H1 (cell line): ENCODE data around the gene RAD51D. TPM values are rescaled to one million over a fixed set of nuclear protein-coding genes. Genes with fewer than 3 reads are reported as not detected.

Experiments used
- CTCF ChIA-PET: fragments of 300-600 bp; sonication (Branson Sonifier 250); formaldehyde crosslinking; loops from one replicate; lab custom pipeline; 2021; ENCODE audit not compliant: partially characterized antibody; lab: Charles Lee
- POLR2A ChIA-PET: fragments of 300-600 bp; sonication (Branson Sonifier 250); formaldehyde crosslinking; loops from one replicate; lab custom pipeline; 2021; ENCODE audit warnings: inconsistent platforms; ENCODE audit not compliant: partially characterized antibody; lab: Charles Lee
- DNase-seq, 2 experiments: peaks; one replicate each; pipeline versions ENCODE4 v3.0.0 to v3.0.0-alpha.2; 2010 to 2022; ENCODE audit warnings: low spot score in 2 of 2, low read depth in 1 of 2, mixed read lengths in 1 of 2
- FAIRE-seq: peaks from 2 replicates; lab custom pipeline; 2011; peaks lifted over from hg19 to GRCh38; lab: Jason Lieb, UNC
- H2AFZ ChIP-seq: 2 replicates; pipeline ENCODE4 v1.8.1; 2012; ENCODE audit warnings: low read length, inconsistent platforms
- H2AK5ac ChIP-seq: 2 replicates; pipeline ENCODE4 v1.6.1; 2013; ENCODE audit warnings: low read depth, low read length
- H2BK120ac ChIP-seq: replicated peaks from 2 replicates; pipeline ENCODE3; 2013; ENCODE audit warnings: low read depth, low read length, inconsistent platforms
- H2BK12ac ChIP-seq: 2 replicates; pipeline ENCODE4 v1.6.1; 2013; ENCODE audit warnings: low read depth, low read length
- H2BK15ac ChIP-seq: 2 replicates; pipeline ENCODE4 v1.6.1; 2013; ENCODE audit warnings: low read length
- H2BK20ac ChIP-seq: 2 replicates; pipeline ENCODE4 v1.6.1; 2013; ENCODE audit warnings: low read length
- H2BK5ac ChIP-seq: 2 replicates; pipeline ENCODE4 v1.6.1; 2013; ENCODE audit warnings: low read depth, low read length
- H3K14ac ChIP-seq: 2 replicates; pipeline ENCODE4 v1.6.1; 2013; ENCODE audit warnings: inconsistent platforms; ENCODE audit not compliant: insufficient read length
- H3K18ac ChIP-seq: 2 replicates; pipeline ENCODE4 v1.6.1; 2013; ENCODE audit warnings: low read length; ENCODE audit errors: extremely low read depth
- H3K23ac ChIP-seq: 2 replicates; pipeline ENCODE4 v1.6.1; 2013; ENCODE audit warnings: inconsistent platforms; ENCODE audit not compliant: insufficient read length
- H3K23me2 ChIP-seq: 2 replicates; pipeline ENCODE4 v1.6.1; 2013; ENCODE audit warnings: low read depth, low read length
- H3K27ac ChIP-seq: 2 replicates; pipeline ENCODE4 v1.6.1; 2011; ENCODE audit warnings: low read depth, low read length, inconsistent platforms
- H3K27me3 ChIP-seq, 4 experiments: replicated peaks in 1 of 4; 1 replicate in 1 of 4; 2 replicates in 3 of 4; pipeline versions ENCODE4 v1.6.1 to v1.8.1; 2011 to 2013; ENCODE audit warnings: low read length in 3 of 4, mild to moderate bottlenecking in 3 of 4, inconsistent platforms in 2 of 4, mixed read lengths in 2 of 4, moderate library complexity in 1 of 4; ENCODE audit not compliant: control insufficient read depth in 3 of 4, insufficient read depth in 3 of 4; ENCODE audit errors: extremely low read depth in 1 of 4
- H3K36me3 ChIP-seq, 4 experiments: 2 replicates each; pipeline versions ENCODE4 v1.6.1 to v1.8.1; 2011 to 2013; ENCODE audit warnings: mild to moderate bottlenecking in 4 of 4, low read length in 3 of 4, moderate library complexity in 2 of 4, control low read depth in 1 of 4, inconsistent platforms in 1 of 4; ENCODE audit not compliant: insufficient read depth in 4 of 4, control insufficient read depth in 2 of 4
- H3K4ac ChIP-seq: replicated peaks from 2 replicates; pipeline ENCODE3; 2013; ENCODE audit warnings: low read length, low read depth, mixed read lengths, inconsistent platforms; ENCODE audit not compliant: insufficient read length
- H3K4me1 ChIP-seq, 4 experiments: replicated peaks in 1 of 4; 1 replicate in 1 of 4; 2 replicates in 3 of 4; pipeline versions ENCODE4 v1.6.1 to v1.8.1; 2011 to 2013; ENCODE audit warnings: low read length in 3 of 4, inconsistent platforms in 2 of 4, mixed read lengths in 1 of 4; ENCODE audit not compliant: insufficient read depth in 4 of 4, control insufficient read depth in 3 of 4
- H3K4me2 ChIP-seq, 2 experiments: 2 replicates each; pipeline versions ENCODE4 v1.6.1 to v1.8.1; 2011 to 2013; ENCODE audit warnings: low read depth in 2 of 2, low read length in 2 of 2, control low read depth in 1 of 2, inconsistent platforms in 1 of 2, mild to moderate bottlenecking in 1 of 2; ENCODE audit not compliant: insufficient read depth in 1 of 2
- H3K4me3 ChIP-seq, 4 experiments: fragments of 200-600, 300-600 bp in 1 of 4; sonication (generic), shearing (Covaris generic), sonication (Bioruptor Twin) in 1 of 4; 2 replicates each; pipeline versions ENCODE4 v1.5.1 to v1.8.1; 2011 to 2016; ENCODE audit warnings: low read length in 4 of 4, low read depth in 3 of 4, control low read depth in 2 of 4, inconsistent platforms in 2 of 4, mild to moderate bottlenecking in 2 of 4, mixed read lengths in 1 of 4, moderate library complexity in 1 of 4; ENCODE audit not compliant: insufficient read depth in 2 of 4; ENCODE audit errors: extremely low read depth in 1 of 4
- H3K56ac ChIP-seq: replicated peaks from 2 replicates; pipeline ENCODE3; 2013; ENCODE audit warnings: low read depth, mild to moderate bottlenecking, mixed read lengths, low read length, inconsistent platforms; ENCODE audit not compliant: insufficient read length
- H3K79me1 ChIP-seq: 2 replicates; pipeline ENCODE4 v1.6.1; 2013; ENCODE audit warnings: low read depth, low read length, control low read depth
- H3K79me2 ChIP-seq, 2 experiments: 2 replicates each; pipeline versions ENCODE4 v1.6.1 to v1.8.1; 2012 to 2013; ENCODE audit warnings: low read length in 2 of 2, mild to moderate bottlenecking in 2 of 2, inconsistent platforms in 1 of 2; ENCODE audit not compliant: insufficient read depth in 2 of 2, control insufficient read depth in 1 of 2
- H3K9ac ChIP-seq, 4 experiments: replicated peaks in 1 of 4; 1 replicate in 1 of 4; 2 replicates in 3 of 4; pipeline versions ENCODE4 v1.6.1 to v1.8.1; 2011 to 2013; ENCODE audit warnings: low read depth in 3 of 4, low read length in 3 of 4, control low read depth in 2 of 4, mild to moderate bottlenecking in 2 of 4, moderate library complexity in 2 of 4, inconsistent platforms in 1 of 4; ENCODE audit errors: extremely low read depth in 1 of 4
- H3K9me3 ChIP-seq, 2 experiments: 2 replicates each; pipeline versions ENCODE4 v1.6.1 to v1.8.1; 2012 to 2013; ENCODE audit warnings: mild to moderate bottlenecking in 2 of 2, moderate library complexity in 2 of 2, control low read depth in 1 of 2, inconsistent platforms in 1 of 2, low read depth in 1 of 2, low read length in 1 of 2, mixed read lengths in 1 of 2; ENCODE audit not compliant: insufficient read depth in 2 of 2
- H4K20me1 ChIP-seq, 2 experiments: replicated peaks in 1 of 2; 2 replicates each; pipeline versions ENCODE3 to v1.8.1; 2011 to 2013; ENCODE audit warnings: inconsistent platforms in 2 of 2, low read length in 2 of 2, mild to moderate bottlenecking in 1 of 2; ENCODE audit not compliant: insufficient read depth in 2 of 2, control insufficient read depth in 1 of 2
- H4K5ac ChIP-seq: 2 replicates; pipeline ENCODE4 v1.6.1; 2013; ENCODE audit warnings: low read length, low read depth, mixed read lengths, inconsistent platforms; ENCODE audit not compliant: insufficient read length
- H4K8ac ChIP-seq: 2 replicates; pipeline ENCODE4 v1.8.0; 2013; ENCODE audit warnings: mild to moderate bottlenecking, moderate library complexity, low read length, inconsistent platforms; ENCODE audit not compliant: insufficient read depth; ENCODE audit errors: extremely low read depth
- H4K91ac ChIP-seq: replicated peaks from 2 replicates; pipeline ENCODE3; 2013; ENCODE audit warnings: low read length, mixed read lengths, inconsistent platforms; ENCODE audit not compliant: insufficient read length
- BCL11A ChIP-seq, 2 experiments: IDR thresholded peaks; one replicate each; pipeline ENCODE4 v1.6.1; 2011; ENCODE audit warnings: low read depth in 2 of 2, low read length in 2 of 2, mild to moderate bottlenecking in 2 of 2
- BRCA1 ChIP-seq: IDR thresholded peaks from 2 replicates; pipeline ENCODE4 v1.6.1; 2012; ENCODE audit warnings: low read depth, low read length, improper control_type of control experiment
- HDAC2 ChIP-seq, 2 experiments: fragments of 300-600 bp in 1 of 2; sonication (generic) in 1 of 2; IDR thresholded peaks; 2 replicates each; pipeline ENCODE4 v1.6.1; 2011 to 2012; ENCODE audit warnings: low read depth in 2 of 2, low read length in 2 of 2, mild to moderate bottlenecking in 2 of 2, moderate library complexity in 2 of 2, borderline replicate concordance in 1 of 2, inconsistent platforms in 1 of 2
- HDAC6 ChIP-seq: IDR thresholded peaks from one replicate; pipeline ENCODE4 v1.7.1; 2012; ENCODE audit warnings: low read depth, mild to moderate bottlenecking, inconsistent platforms, low read length, moderate library complexity
- MAFK ChIP-seq: IDR thresholded peaks from 2 replicates; pipeline ENCODE4 v1.6.1; 2012; ENCODE audit warnings: low read depth, mild to moderate bottlenecking, improper control_type of control experiment, low read length
- NANOG ChIP-seq: IDR thresholded peaks from 2 replicates; pipeline ENCODE4 v1.6.1; 2011; ENCODE audit warnings: low read length, low read depth, mild to moderate bottlenecking, inconsistent platforms; ENCODE audit not compliant: insufficient read depth, poor library complexity, severe bottlenecking
- POLR2A ChIP-seq, 2 experiments: IDR thresholded peaks; 1 replicate in 1 of 2; 2 replicates in 1 of 2; pipeline ENCODE4 v1.6.1; 2011; ENCODE audit warnings: low read depth in 2 of 2, low read length in 2 of 2, mild to moderate bottlenecking in 2 of 2; ENCODE audit errors: control extremely low read depth in 1 of 2
- RFX5 ChIP-seq: IDR thresholded peaks from 2 replicates; pipeline ENCODE4 v1.6.1; 2011; ENCODE audit warnings: low read depth, low read length, improper control_type of control experiment, borderline replicate concordance
- RXRA ChIP-seq: IDR thresholded peaks from 2 replicates; pipeline ENCODE4 v1.6.1; 2011; ENCODE audit warnings: low read depth, mild to moderate bottlenecking, low read length, moderate library complexity; ENCODE audit not compliant: insufficient read depth
- SIRT6 ChIP-seq: IDR thresholded peaks from one replicate; pipeline ENCODE4 v1.7.1; 2012; ENCODE audit warnings: low read length, inconsistent platforms
- TEAD4 ChIP-seq: IDR thresholded peaks from 2 replicates; pipeline ENCODE4 v1.6.1; 2012; ENCODE audit warnings: low read depth, low read length, inconsistent platforms, mixed read lengths
- YY1 ChIP-seq: IDR thresholded peaks from 2 replicates; pipeline ENCODE4 v1.6.1; 2011; ENCODE audit warnings: low read depth, mild to moderate bottlenecking, low read length
- ZNF274 ChIP-seq: IDR thresholded peaks from 2 replicates; pipeline ENCODE4 v1.7.0; 2012; ENCODE audit warnings: low read length, borderline replicate concordance; ENCODE audit errors: extremely low read depth
- WGBS, 2 experiments: shearing (Covaris generic) in 1 of 2; methylation state at CpG; one replicate each; pipeline versions ENCODE4 v1.1.6 to v1.1.7; 2013 to 2015; ENCODE audit warnings: low lambda C conversion rate in 2 of 2, mixed read lengths in 2 of 2, inconsistent platforms in 1 of 2, low coverage in 1 of 2, missing lambda C conversion rate in 1 of 2; ENCODE audit not compliant: insufficient replicate concordance in 2 of 2, insufficient coverage in 1 of 2, insufficient read length in 1 of 2; ENCODE audit errors: extremely low coverage in 1 of 2, missing lambda C conversion rate in 1 of 2; 5-methylcytosine and 5-hydroxymethylcytosine counted together
- polyA plus RNA-seq, 7 experiments: library from polyadenylated mRNA; depleted of rRNA in 3 of 7; stranded (reverse) in 5 of 7; unstranded in 2 of 7; fragments of >200 nt in 5 of 7; fragments of 200-250 nt in 2 of 7; gene quantifications; 1 replicate in 5 of 7; 2 replicates in 1 of 7; 4 replicates in 1 of 7; pipeline versions ENCODE4 v1.2.1 to v1.2.3, GENCODE V29; 2011 to 2013; ENCODE audit warnings: missing spikeins in 2 of 7, mixed read lengths in 2 of 7
- total RNA-seq: library from RNA; stranded (reverse); fragmentation: NEBNext Ultra II Directional; extraction: Animal tissue kit (Norgen Biotek cat#: 25700); gene quantifications from 2 replicates; pipeline ENCODE4 v1.2.1, GENCODE V29; 2021
- TF ChIP-seq, protein P1 (sequence below): IDR thresholded peaks from 2 replicates; pipeline ENCODE4 v1.6.1; 2012; ENCODE audit warnings: inconsistent platforms

RAD51D gene
- total and polyA plus RNA-seq, 2 of the 8 experiments (the other 6 are each of a cell fraction or from before 2014, with no cell fraction given), result 10.2 to 12.9 TPM

DNA sequence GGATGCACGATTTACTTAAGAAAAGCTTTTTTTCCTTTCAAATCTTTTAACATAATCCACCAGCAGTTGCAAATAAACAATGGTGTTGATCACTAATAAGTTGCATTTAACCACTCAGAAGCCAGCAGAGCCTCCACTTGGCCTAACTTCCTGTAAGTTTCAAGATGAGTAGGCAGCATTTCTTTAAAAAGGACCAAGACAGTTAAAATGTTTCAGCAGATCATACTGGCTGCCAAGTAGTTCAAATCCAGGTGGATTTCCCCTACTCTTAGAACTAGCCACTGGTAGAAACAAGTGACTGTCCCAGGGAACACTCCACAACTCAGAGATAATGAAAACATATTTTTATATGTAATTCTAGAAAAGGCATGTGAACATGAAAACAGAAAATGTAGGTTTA, 39.1 kb downstream of the RAD51D start:
- no peak overlapping the region for H4K8ac ChIP-seq
- no peak overlapping the region for H4K5ac ChIP-seq
- no peak overlapping the region for H2BK12ac ChIP-seq
- H3K18ac ChIP-seq, result no peak overlapping the region
- H2BK5ac ChIP-seq, result no peak overlapping the region
- H3K4me2 ChIP-seq, result no peak overlapping the region
- ChIA-PET CTCF (interaction anchor here (0.6 to 4.4 kb wide), 7 partner anchors 9 to 78 kb away, joined by 3 to 22 read pairs (median 3); partner anchors contain the start of gene FNDC8), POLR2A (interaction anchor here (0.6 to 1.8 kb wide), 3 partner anchors 17 to 70 kb away, joined by 3 to 5 read pairs (median 3); partner anchors contain the start of gene RFFL)
- no peak overlapping the region for H2AFZ ChIP-seq
- no peak overlapping the region for H3K4me3 ChIP-seq
- H3K9ac ChIP-seq, result no peak overlapping the region; a peak in 1 of 7 replicates
- H3K56ac ChIP-seq, result no peak overlapping the region
- H3K23me2 ChIP-seq, result no peaks in the 10 kb centered on the region
- H3K9me3 ChIP-seq, result no peaks in the 10 kb centered on the region
- no peak overlapping the region for H3K23ac ChIP-seq
- H2BK15ac ChIP-seq, result no peak overlapping the region
- no peak overlapping the region for H3K4ac ChIP-seq
- H3K27me3 ChIP-seq, result no peaks in the 10 kb centered on the region
- no peak overlapping the region for H3K27ac ChIP-seq
- H2BK20ac ChIP-seq, result no peak overlapping the region
- no peaks in the 10 kb centered on the region for H4K20me1 ChIP-seq
- H4K91ac ChIP-seq, result no peak overlapping the region
- DNase-seq (no peak), FAIRE-seq (no peak)
- H3K79me1 ChIP-seq, result no peaks in the 10 kb centered on the region; the same call in 1 of the 2 replicates
- H3K79me2 ChIP-seq, result peaks cover 0 to 7% of the 10 kb centered on the region in 2 experiments; a peak in 1 of 4 replicates
- no peak for TF ChIP-seq HDAC6
- TF ChIP-seq, protein P1, sequence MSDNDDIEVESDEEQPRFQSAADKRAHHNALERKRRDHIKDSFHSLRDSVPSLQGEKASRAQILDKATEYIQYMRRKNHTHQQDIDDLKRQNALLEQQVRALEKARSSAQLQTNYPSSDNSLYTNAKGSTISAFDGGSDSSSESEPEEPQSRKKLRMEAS, result no peak
- no peak for TF ChIP-seq TEAD4
- TF ChIP-seq HDAC2 (IDR thresholded peaks at IDR 0.05; ENCODE audit: borderline replicate concordance in 1 of 2, low read depth in 2 of 2, low read length in 2 of 2), result no peak
- TF ChIP-seq NANOG, result no peak
- TF ChIP-seq SIRT6, result no peak
- TF ChIP-seq YY1, result no peak
- TF ChIP-seq POLR2A (IDR thresholded peaks at IDR 0.05; ENCODE audit: control extremely low read depth in 1 of 2, low read depth in 2 of 2, low read length in 2 of 2), result no peak
- TF ChIP-seq RXRA, result no peak
- no peak for TF ChIP-seq RFX5
- TF ChIP-seq ZNF274, result no peak
- TF ChIP-seq BRCA1, result no peak
- TF ChIP-seq MAFK, result no peak
- no peak for TF ChIP-seq BCL11A (IDR thresholded peaks at IDR 0.05; ENCODE audit: low read depth in 2 of 2, low read length in 2 of 2)
- no peak overlapping the region for H2BK120ac ChIP-seq
- H3K36me3 ChIP-seq, result no peaks in the 10 kb centered on the region
- H3K4me1 ChIP-seq, result peaks cover 0 to 9% (median 5%) of the 10 kb centered on the region in 4 experiments; a peak in 3 of 7 replicates
- H2AK5ac ChIP-seq, result no peak overlapping the region
- no peak overlapping the region for H3K14ac ChIP-seq
- 45% methylated on average over 1 of the region's 1 CpG; no CpG with 5 or more reads in 1 of the 2 experiments for WGBS, 2 experiments
